Endodermal cell (in vitro differentiated cells): Measurements from ENCODE around the gene CTIF. TPM values are rescaled to one million over a fixed set of nuclear protein-coding genes. Genes with fewer than 3 reads are reported as not detected.
A peak's percentile ranks its signal among the peaks of the same experiment; 100 is the strongest.

Source experiments
- DNase-seq: peaks from one replicate; pipeline ENCODE4 v3.0.0-alpha.2; 2017
- H3K27ac ChIP-seq: 2 replicates; pipeline ENCODE4 v1.5.1; 2013; ENCODE audit warnings: mild to moderate bottlenecking, low read depth, low read length, moderate library complexity
- H3K27me3 ChIP-seq: 2 replicates; pipeline ENCODE4 v1.6.1; 2013; ENCODE audit warnings: mild to moderate bottlenecking, low read length, moderate library complexity; ENCODE audit not compliant: insufficient read depth, control insufficient read depth, poor library complexity, severe bottlenecking
- H3K36me3 ChIP-seq: 2 replicates; pipeline ENCODE4 v1.7.0; 2013; ENCODE audit warnings: mild to moderate bottlenecking, low read length, moderate library complexity; ENCODE audit not compliant: control insufficient read depth, insufficient read depth
- H3K4me1 ChIP-seq: one replicate; pipeline ENCODE4 v1.7.0; 2013; ENCODE audit warnings: low read length; ENCODE audit not compliant: control insufficient read depth, insufficient read depth
- H3K4me3 ChIP-seq: 2 replicates; pipeline ENCODE4 v1.5.1; 2013; ENCODE audit warnings: mild to moderate bottlenecking, low read length, moderate library complexity
- H3K9ac ChIP-seq: 2 replicates; pipeline ENCODE4 v1.6.1; 2013; ENCODE audit warnings: mild to moderate bottlenecking, low read length, moderate library complexity; ENCODE audit not compliant: poor library complexity, severe bottlenecking; ENCODE audit errors: extremely low read depth
- H3K9me3 ChIP-seq: 2 replicates; pipeline ENCODE4 v1.6.1; 2013; ENCODE audit warnings: mild to moderate bottlenecking, low read length, moderate library complexity; ENCODE audit not compliant: control insufficient read depth
- H3K27ac Mint-ChIP-seq: 2 replicates; pipeline ENCODE4 v1.8.0; 2020; ENCODE audit warnings: mixed read lengths
- H3K27me3 Mint-ChIP-seq: 2 replicates; pipeline ENCODE4 v1.8.0; 2021; ENCODE audit warnings: mild to moderate bottlenecking, mixed read lengths; ENCODE audit not compliant: insufficient read depth
- H3K36me3 Mint-ChIP-seq: 2 replicates; pipeline ENCODE4 v1.8.0; 2020; ENCODE audit warnings: low read depth, mixed read lengths
- H3K4me1 Mint-ChIP-seq: 2 replicates; pipeline ENCODE4 v1.8.0; 2020; ENCODE audit warnings: mixed read lengths
- H3K4me3 Mint-ChIP-seq: 2 replicates; pipeline ENCODE4 v1.8.0; 2020; ENCODE audit warnings: mild to moderate bottlenecking, moderate library complexity, mixed read lengths
- H3K9me3 Mint-ChIP-seq: 2 replicates; pipeline ENCODE4 v1.8.0; 2020; ENCODE audit warnings: mild to moderate bottlenecking, mixed read lengths
- CTCF ChIP-seq: fragments of 200-600 bp; sonication (generic); conservative IDR thresholded peaks from 2 replicates; pipeline ENCODE4 v1.5.0; 2021; ENCODE audit warnings: antibody characterized with exemption, mild to moderate bottlenecking
- WGBS, 2 experiments: methylation state at CpG; one replicate each; pipeline versions ENCODE4 v1.1.5 to v1.1.7; 2013; ENCODE audit warnings: missing lambda C conversion rate in 2 of 2, mixed read lengths in 1 of 2; ENCODE audit not compliant: insufficient coverage in 1 of 2, insufficient read length in 1 of 2; 5-methylcytosine and 5-hydroxymethylcytosine counted together
- total RNA-seq, 2 donors: library from RNA; stranded (reverse); fragmentation: NEBNext Ultra II Directional in 1 of 2; extraction: Animal tissue kit (Norgen Biotek cat#: 25700) in 1 of 2; gene quantifications; 2 replicates in 1 of 2; 3 replicates in 1 of 2; pipeline ENCODE4 v1.2.1, GENCODE V29; 2021

Gene CTIF
- total RNA-seq, 2 donors from 2014 or later: 33.8 to 41.6 TPM

GRCh38 chr18:48572402-48573126 is 33.7 kb downstream of the CTIF start:
- 84 to 87% methylated on average over 8 to 10 of the region's 10 CpGs for WGBS, 2 experiments
- Mint-ChIP-seq H3K27me3 (peaks cover 4% of the 10 kb centered on the region), H3K27ac (no peak overlapping the region), H3K4me1 (peaks cover 25% of the 10 kb centered on the region), H3K9me3 (peaks cover 17% of the 10 kb centered on the region), H3K36me3 (peaks cover 15% of the 10 kb centered on the region), H3K4me3 (no peak overlapping the region)
- H3K36me3 ChIP-seq: peaks cover 5% of the 10 kb centered on the region
- DNase-seq: no peak
- no peak overlapping the region for H3K9ac ChIP-seq
- peaks cover 2% of the 10 kb centered on the region for H3K9me3 ChIP-seq
- TF ChIP-seq CTCF: no peak
- peaks cover 15% of the 10 kb centered on the region for H3K4me1 ChIP-seq
- H3K27ac ChIP-seq: no peak overlapping the region
- no peak overlapping the region for H3K4me3 ChIP-seq
- no peaks in the 10 kb centered on the region for H3K27me3 ChIP-seq

- Histone ChIP-seq H3K4me1 (peaks cover 15% of the 10 kb centered on the region), H3K4me3 (no peak overlapping the region), H3K36me3 (peaks cover 12% of the 10 kb centered on the region), H3K9ac (no peak overlapping the region), H3K9me3 (peaks cover 14% of the 10 kb centered on the region), H3K27me3 (no peaks in the 10 kb centered on the region), H3K27ac (no peak overlapping the region)
- H3K4me1 Mint-ChIP-seq: peaks cover 25% of the 10 kb centered on the region
- H3K27ac Mint-ChIP-seq: no peak overlapping the region
- H3K27me3 Mint-ChIP-seq: peaks cover 2% of the 10 kb centered on the region
- H3K9me3 Mint-ChIP-seq: peaks cover 14% of the 10 kb centered on the region
- WGBS, 2 experiments: 84 to 97% methylated on average over 6 to 14 of the region's 14 CpGs
- DNase-seq: peak; percentile 79
- no peak overlapping the region for H3K4me3 Mint-ChIP-seq
- peaks cover 16% of the 10 kb centered on the region for H3K36me3 Mint-ChIP-seq
- TF ChIP-seq CTCF: peak; percentile 68
Measured at GRCh38 chr18:48573632-48574283, 34.9 kb downstream of the CTIF start.

- H3K4me1 Mint-ChIP-seq: peaks cover 20% of the 10 kb centered on the region
- H3K27me3 Mint-ChIP-seq: no peaks in the 10 kb centered on the region
- peaks cover 10% of the 10 kb centered on the region for H3K4me1 ChIP-seq
- no peak for TF ChIP-seq CTCF
- peaks cover 8% of the 10 kb centered on the region for H3K9me3 Mint-ChIP-seq
- no peak overlapping the region for H3K4me3 Mint-ChIP-seq
- H3K4me3 ChIP-seq: no peak overlapping the region
- 83 to 85% methylated on average over 7 to 11 of the region's 11 CpGs for WGBS, 2 experiments
- H3K27me3 ChIP-seq: no peaks in the 10 kb centered on the region
- H3K9me3 ChIP-seq: peaks cover 15% of the 10 kb centered on the region
- no peak for DNase-seq
- H3K27ac Mint-ChIP-seq: no peak overlapping the region
- H3K9ac ChIP-seq: no peak overlapping the region
- H3K27ac ChIP-seq: peak overlapping the region; percentile 3
- peaks cover 10% of the 10 kb centered on the region for H3K36me3 ChIP-seq
- peaks cover 16% of the 10 kb centered on the region for H3K36me3 Mint-ChIP-seq
Measured at GRCh38 chr18:48574667-48575300, 36.0 kb downstream of the CTIF start.
